Femur (tissue), 1 donor: Measurements from ENCODE around the gene ADRA2B.

Source experiments
- DNase-seq: peaks from one replicate; pipeline ENCODE4 v3.0.0-alpha.2; 2017

The ADRA2B gene

GRCh38 chr2:96136129-96136720 lies 19.9 kb upstream of the ADRA2B start:
- no peak for DNase-seq

- no peak for DNase-seq
These were observed 19.2 kb upstream of the ADRA2B start for GRCh38 chr2:96135621-96136020.

GRCh38 chr2:96135171-96135570 lies 18.8 kb upstream of the ADRA2B start:
- DNase-seq = no peak

- DNase-seq = no peak
These were observed 18.1 kb upstream of the ADRA2B start for GRCh38 chr2:96134421-96134820.

GRCh38 chr2:96131813-96132745 lies 15.7 kb upstream of the ADRA2B start:
- DNase-seq = no peak

GRCh38 chr2:96131152-96131812 lies 14.9 kb upstream of the ADRA2B start:
- DNase-seq = no peak

GRCh38 chr2:96130483-96130882 lies 14.1 kb upstream of the ADRA2B start:
- DNase-seq = no peak

GRCh38 chr2:96129528-96130120 lies 13.3 kb upstream of the ADRA2B start:
- no peak for DNase-seq

- DNase-seq = no peak
These were observed 12.1 kb upstream of the ADRA2B start for GRCh38 chr2:96128456-96128855.

GRCh38 chr2:96124406-96125265 lies 8.3 kb upstream of the ADRA2B start:
- DNase-seq = no peak

GRCh38 chr2:96123936-96124335 lies 7.6 kb upstream of the ADRA2B start:
- DNase-seq = no peak

GRCh38 chr2:96123290-96123689 lies 6.9 kb upstream of the ADRA2B start:
- DNase-seq = no peak

GRCh38 chr2:96122391-96122790 lies 6.0 kb upstream of the ADRA2B start:
- no peak for DNase-seq

- no peak for DNase-seq
These were observed 5.0 kb upstream of the ADRA2B start for GRCh38 chr2:96121414-96121813.

- DNase-seq = no peak
These were observed 4.6 kb upstream of the ADRA2B start for GRCh38 chr2:96120991-96121390.

GRCh38 chr2:96120091-96120720 lies 3.8 kb upstream of the ADRA2B start:
- no peak for DNase-seq

GRCh38 chr2:96119389-96119751 lies 3.0 kb upstream of the ADRA2B start:
- no peak for DNase-seq

- DNase-seq = no peak
These were observed 2.5 kb upstream of the ADRA2B start for GRCh38 chr2:96118698-96119388.

GRCh38 chr2:96117701-96118588 lies 1.6 kb upstream of the ADRA2B start:
- DNase-seq = no peak

GRCh38 chr2:96116879-96117533 lies 635 bp upstream of the ADRA2B start:
- peak; percentile 65 for DNase-seq
